GM10847 (cell line): ENCODE data around the gene TTC39C.

ENCODE experiments used
- POLR2A ChIP-seq: IDR thresholded peaks from 2 replicates; pipeline ENCODE4 v1.6.1; 2011; ENCODE audit not compliant: insufficient read length; ENCODE audit errors: extremely low read depth

The TTC39C gene

DNA sequence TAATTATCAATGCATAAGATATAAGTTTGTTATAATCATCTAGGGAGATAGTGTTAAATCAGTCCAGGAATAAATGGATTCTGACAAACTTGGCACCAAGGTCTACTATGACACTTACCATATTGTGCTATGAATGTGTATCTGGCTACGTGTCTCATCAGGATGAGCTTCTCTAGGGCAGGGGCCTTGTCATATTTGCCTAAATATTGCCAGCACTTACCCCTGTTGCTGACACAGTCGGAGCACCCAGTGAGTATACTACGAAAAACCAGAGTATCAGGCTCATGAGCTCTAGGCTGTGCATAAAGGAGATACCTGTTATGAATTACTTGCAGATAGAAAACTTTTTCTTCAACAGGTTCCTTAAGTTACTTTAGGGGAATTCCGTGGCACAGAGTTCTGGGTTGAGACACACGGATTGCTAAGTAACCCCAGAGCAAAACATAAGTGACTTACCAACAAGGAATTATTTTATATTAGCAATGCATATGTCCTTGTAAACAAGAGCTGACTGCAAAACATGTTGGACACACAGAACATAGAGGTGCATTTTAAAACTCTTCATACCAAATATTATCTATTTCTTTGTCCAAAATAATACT lies 7.7 kb upstream of the TTC39C start:
- TF ChIP-seq POLR2A = no peak

DNA sequence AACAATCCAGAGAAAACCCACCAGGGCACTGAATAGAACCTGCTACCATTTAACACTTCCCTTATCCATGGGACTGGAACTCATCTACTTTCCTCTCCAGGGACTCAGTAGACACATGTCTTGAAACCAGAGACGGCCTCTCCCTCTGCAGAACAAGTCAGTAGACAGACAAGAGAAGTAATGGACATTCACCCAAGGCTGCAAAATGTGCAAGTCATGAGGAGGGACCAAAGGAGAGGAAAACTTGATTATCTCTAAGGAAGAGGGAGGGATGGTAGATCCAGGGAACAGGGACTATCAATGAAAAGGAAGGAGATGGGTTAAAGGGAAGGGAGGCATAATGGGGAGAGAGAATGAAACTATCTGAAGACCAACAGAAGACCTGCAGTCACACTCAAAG lies 5.3 kb upstream of the TTC39C start:
- TF ChIP-seq POLR2A = no peak

DNA sequence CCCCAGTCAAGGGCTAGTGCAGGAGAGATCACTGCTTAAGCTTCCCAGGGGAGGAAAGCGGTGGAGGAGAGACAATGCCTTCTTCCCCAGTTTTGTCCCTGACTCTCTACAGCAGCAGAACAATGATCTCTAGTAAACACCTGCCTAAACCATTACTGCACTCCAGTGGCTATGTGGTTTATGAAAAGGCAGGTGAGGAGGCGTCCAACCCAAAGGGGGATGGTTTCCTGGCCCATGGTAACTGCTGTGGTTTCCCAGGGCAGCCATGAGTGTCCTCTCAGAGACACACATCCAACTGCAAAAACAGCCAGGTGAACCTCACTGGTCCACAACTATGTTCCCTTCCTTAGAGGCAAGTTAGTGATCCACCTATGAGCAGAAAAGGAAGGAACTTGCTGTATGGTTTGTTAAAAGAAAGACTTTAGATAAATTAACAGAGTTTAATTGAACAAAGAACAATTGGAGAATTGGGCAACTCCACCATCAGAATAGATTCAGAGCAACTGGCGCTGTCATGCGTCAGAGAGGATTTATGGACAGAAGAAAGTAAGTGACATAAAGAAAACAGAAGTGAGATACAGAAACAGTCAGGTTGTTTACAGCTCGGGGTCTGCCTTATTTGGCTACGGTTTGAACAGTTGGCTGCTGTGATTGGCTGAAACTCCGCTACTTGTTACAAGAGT lies 4.8 kb upstream of the TTC39C start:
- TF ChIP-seq POLR2A = no peak

DNA sequence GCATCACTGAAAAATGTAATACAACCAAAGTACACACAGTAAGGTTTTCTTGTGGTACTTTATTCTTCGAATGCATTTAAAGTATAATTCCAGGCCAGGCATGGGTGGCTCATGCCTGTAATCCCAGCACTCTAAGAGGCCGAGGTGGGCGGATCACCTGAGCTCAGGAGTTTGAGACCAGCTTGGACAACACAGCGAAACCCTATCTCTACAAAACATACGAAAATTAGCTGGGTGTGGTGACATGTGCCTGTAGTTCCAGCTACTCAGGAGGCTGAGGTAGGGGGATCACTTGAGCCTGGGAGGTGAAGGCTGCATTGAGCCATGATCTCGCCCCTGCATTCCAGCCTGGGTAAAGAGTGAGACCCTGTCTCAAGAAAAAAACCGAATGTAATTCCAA lies 3.9 kb upstream of the TTC39C start:
- no peak for TF ChIP-seq POLR2A

DNA sequence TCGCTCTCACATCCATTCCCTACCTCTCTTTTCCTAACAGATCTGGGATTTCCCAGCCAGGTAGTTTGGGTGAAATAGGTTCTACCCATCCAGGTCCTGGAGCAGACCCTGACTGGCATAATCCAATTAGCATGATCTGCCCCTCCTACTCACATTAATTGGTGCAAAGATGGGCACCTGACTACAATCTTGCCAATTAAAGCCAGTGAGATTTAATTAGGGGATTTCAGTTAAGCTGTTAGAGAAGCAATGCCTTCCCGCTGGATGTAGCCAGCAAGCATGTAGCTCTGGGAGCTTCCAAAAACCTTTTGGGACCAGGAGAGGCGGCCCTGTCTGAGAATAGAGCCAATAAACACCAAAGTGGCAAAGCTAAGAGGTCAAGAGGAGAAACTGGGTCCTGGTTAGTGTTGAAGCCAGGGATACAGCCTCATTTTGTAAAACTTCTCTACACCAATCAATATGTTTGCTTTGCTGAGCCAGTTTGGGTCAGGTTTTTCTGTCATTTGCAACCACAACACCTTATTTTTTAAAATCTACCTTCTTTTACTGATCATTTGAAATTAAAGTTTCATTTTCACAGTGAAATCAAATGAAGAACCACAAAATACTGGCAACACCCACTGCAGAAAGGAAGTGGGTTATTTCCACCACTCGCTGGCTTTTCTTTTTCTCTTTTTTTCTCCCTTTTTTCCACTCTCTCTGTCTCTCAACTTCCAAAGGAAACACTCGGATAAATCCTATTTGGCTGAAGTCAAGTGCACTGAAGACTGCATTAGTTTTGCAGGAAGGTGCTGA lies 3.2 kb upstream of the TTC39C start:
- TF ChIP-seq POLR2A = no peak

DNA sequence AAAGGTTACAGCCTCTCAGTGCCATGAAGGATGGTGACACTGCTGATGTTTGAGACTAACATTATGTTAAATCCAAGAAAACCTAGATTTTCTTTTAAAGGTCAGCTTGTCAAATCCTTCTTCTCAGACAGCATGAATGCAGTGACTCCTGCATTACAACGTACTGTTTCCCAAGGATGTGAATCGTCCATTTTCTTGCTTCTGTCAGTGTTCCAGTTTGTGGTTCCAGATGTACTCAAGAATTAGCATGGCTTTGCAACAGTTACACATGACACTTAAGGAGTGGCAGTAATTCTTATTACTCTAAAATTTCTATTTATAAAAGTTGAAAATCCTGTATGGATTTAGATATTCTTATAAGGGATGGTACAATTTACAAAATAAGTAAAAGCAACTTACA lies 1.5 kb upstream of the TTC39C start:
- no peak for TF ChIP-seq POLR2A

DNA sequence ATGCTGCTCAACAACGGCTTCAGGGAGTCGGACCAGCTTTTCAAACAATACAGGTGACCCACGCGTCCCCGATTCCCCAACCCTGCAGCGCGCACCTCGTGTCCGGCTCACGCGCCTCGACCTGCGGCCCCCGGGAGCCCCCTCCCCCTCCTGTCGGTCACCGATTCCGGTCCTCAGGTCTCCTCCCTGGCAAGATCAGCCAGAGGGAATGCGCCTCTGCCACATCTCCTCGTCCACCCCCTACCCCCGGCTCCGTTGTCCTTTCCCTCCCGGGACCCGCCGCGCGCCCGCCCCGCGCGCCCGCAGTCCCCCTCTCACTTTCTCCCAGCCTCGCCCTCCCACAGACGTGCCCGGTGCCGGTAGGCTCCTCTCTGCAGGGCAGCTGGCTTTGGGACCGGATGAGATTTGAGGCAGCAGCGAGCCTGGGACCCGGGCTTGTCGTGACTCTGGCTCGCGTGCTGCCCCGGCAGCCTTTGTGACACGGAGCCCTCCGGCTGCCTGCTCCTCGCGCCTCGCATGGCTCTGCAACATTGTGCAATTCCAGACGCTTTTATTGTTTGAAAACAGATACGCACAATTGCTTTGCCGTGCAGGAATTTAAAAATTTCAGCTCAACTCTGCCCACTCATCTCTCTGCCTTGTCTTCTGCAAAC lies 558 bp downstream of the TTC39C start:
- TF ChIP-seq POLR2A = no peak

DNA sequence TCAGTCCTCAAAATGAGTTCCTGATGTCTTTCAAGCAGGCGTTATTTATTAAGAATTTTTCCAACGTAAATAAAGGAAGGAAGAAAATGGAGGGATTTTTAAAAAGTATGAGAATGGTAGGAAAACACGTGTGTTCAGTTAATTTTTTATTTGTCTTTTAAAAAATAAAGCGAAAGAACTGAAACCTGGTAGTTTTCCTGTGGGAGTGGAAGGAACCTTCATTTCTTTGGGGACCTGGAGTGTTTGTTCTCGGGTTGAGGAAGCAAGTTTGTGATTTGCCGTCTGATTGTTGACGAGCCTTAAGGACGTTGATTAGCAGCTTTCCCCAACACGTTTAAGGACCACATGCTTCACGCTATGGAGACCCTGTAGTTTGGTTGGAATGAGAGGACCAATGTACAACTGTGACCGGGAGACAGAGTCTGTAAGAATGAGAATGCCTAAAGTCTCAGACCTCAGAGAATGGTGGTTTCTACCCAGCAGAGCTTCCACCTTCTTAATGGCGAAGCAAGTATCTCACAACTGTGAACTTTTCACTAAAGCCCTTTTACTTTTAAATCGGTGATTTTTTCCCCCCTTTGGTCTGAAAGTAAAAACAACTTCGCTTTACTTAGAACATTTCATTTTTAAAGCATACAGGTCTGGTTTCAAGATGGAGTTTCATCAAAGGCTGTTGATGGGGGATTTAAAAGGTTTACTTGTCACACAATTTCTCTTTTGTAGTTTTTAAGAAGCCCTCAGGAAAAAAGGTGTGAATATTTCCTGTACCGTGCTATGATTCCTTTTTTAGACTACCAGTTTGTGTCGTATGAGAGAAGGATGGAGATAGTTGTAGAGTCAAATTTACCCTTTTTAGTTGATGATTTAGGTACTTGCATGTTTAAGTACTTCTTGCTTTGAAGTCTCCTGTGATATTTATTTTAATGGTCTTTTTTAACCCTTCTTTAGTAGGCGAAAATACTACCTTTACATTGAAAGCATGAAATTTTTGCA lies 1.4 kb downstream of the TTC39C start:
- TF ChIP-seq POLR2A = no peak

DNA sequence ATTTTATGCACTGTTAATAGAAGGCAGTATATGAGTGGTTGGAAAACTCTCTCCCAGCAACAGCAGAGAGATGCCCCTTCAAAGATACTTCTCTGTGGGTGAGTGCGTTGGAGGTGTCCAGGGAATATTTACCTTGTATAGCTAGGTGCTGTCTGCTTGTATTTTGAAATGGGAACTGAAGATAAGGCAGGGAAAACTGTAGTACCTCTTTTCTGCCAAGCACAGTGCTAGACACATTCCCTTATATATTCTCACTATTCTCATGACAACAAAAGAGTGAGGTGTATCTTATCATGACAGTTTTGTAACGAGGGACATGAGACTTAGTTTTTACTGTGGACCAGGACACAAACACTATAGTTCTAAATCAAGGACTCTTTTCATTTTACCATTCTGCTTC lies 2.1 kb downstream of the TTC39C start:
- no peak for TF ChIP-seq POLR2A

DNA sequence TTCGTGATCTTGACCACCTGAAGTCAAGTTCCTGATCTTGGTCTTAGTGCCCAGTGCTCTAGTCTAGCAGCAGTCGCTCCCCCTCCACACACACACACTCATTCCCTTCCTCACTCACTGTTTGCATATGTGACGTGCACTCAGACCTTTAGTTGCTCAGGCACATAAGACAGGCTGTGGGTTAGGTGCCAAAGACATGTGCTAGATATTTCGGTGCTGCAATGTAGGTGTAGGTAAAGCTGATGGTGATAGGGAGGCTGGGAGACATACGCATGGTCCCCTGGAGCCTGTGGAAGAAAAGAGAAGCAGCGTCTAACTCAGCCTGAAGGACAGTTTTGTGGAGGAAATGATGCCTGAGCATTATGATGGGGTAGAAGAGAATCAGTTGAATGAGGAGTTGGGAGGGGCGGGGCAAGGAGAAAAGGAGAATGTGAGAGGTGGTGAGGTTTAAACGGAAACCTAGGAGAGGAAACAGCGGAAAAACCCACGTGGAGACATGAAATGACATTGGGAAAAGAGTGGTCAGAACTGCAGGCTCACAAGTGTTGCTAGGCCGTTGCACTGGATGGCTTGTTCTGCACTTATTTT lies 3.8 kb downstream of the TTC39C start:
- TF ChIP-seq POLR2A = no peak

DNA sequence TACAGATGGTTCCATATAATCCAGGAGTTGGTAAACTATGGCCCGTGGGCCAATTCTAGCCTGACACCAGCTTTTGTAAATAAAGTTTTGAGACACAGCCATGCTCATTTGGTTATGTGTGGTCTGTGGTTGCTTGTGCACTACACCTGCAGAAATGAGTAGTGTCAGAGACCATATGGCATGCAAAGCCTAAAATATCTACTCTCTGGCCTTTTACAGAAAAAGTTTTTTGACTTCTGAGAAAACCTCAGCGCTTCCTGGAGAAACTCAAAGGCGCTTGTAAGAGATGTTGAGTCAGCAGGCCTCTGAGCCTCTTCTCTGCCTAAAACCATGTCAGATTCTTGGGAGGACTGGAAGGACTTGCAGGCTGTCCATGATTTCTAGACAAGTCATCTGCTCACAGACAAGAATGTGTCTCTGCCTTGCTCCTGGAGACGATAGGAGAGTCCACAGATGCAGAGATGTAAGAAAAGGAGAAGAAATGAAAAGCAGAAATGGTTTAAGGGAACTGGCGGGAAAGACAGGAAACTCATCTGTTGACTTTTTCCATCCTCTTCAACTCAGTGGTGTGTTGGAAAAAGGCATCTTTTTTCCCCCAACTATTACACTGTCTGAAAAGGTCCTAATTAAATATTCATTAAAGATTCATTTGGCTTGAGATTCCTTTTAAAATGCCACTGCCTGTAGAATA lies 5.2 kb downstream of the TTC39C start:
- no peak for TF ChIP-seq POLR2A

DNA sequence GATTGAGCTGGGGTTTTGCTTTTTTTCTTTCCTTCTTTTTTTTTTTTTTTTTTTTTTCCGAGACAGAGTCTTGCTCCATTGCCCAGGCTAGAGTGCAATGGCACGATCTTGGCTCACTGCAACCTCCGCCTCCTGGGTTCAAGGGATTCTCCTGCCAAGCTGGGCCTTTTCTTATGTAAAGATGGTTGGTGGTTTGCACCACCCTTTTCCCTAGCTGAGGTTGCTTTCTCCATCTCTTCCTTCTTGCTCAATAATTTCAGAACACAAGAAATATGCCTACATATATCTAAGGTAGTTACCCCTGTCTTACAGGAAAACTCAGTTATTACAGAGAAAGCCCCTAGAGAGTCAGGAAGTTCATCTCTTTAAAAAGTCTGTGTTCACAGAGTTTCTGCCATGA lies 7.0 kb downstream of the TTC39C start:
- TF ChIP-seq POLR2A = no peak

DNA sequence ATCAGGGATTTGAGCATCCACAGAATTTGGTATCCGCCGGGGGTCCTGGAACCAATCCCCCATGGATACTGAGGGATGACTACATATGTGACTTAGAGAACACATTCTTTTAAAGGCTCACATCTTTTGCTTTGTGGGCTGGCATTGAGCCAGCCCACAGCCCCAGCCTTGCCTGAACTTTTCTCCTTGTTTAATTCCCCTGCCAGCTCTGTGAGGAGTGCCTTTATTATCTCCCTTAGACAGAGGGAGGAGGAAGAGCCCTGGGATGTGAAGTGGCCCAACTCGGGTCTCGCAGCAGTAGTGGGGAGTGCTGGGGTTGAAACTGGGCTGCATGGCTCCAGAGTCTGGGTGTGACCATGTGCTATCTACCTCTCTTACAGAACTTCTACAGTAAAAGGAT lies 7.6 kb downstream of the TTC39C start:
- no peak for TF ChIP-seq POLR2A

DNA sequence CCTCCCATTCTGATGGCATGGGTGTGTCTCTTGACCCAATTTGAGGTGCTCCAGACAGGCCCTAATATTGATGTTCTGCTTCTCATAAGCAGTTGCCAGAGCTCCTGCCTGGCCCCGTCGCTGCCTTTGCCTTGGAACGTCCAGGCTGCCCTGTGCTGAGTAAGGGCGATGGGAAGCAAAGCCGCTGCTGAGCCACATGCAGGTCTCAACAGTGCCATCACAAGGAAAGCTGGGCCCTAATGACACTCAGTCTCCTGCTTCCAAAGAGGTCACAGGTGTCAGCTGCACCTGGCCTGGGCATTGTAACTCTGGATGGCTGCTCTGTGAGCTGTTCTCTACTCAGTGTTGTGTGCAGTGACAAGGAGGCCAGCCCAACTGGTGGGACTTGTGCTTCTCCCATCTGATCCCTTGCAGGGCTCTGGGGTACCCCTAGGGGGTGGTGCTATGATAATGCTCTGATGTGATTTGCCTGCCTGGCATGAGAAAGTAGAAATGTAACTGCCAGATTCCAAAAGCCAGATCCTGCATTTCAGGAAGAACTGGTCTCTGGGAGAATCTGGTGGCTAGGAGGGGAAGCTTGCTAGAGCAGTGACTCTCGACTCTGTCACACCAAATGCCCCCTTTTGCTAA lies 8.7 kb downstream of the TTC39C start:
- no peak for TF ChIP-seq POLR2A

DNA sequence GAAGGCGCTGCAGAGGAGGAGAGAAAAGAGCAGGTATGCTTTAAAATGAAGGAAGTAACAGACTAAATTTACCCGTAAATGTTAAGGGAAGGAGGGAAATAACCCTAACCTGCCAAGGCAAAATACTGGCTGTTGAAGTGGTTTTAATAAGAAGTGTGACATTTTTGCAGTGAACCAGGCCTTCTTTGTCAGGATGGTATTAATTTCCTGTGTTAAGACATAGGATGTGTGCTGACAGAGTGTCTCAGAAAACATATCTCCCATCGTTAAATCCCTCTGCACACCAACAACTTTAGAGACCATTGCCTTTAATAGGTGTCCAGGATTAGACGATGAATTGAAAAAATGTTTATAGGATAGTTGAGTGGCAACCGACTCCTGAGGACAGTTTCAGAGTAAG lies 9.9 kb downstream of the TTC39C start:
- TF ChIP-seq POLR2A = no peak
